Measurements from ENCODE around the gene PTOV1. TPM values are rescaled to one million over a fixed set of nuclear protein-coding genes. Genes with fewer than 3 reads are reported as not detected.
A peak's percentile ranks its signal among the peaks of the same experiment; 100 is the strongest.

Gene PTOV1
- total and polyA plus RNA-seq, 2 of the 8 experiments (the other 6 are each of a cell fraction or from before 2014, with no cell fraction given) = 147 to 251 TPM

- TF ChIP-seq RBBP5 (IDR thresholded peaks at IDR 0.05; ENCODE audit: borderline replicate concordance, low read depth, low read length) = no peak
- TF ChIP-seq EGR1 (IDR thresholded peaks at IDR 0.05; ENCODE audit: borderline replicate concordance, low read depth, low read length) = peak; percentile 49; the same call in 1 of the 2 replicates
- TF ChIP-seq SIRT6 (IDR thresholded peaks at IDR 0.05; ENCODE audit: low read length) = no peak
- no peak for TF ChIP-seq CBX8 (IDR thresholded peaks at IDR 0.05; ENCODE audit: borderline replicate concordance, low read depth, low read length)
- no peak for TF ChIP-seq ATF3 (IDR thresholded peaks at IDR 0.05; ENCODE audit: insufficient read depth, low read depth, low read length)
- peak; percentile 89 for TF ChIP-seq TAF1 (IDR thresholded peaks at IDR 0.05; ENCODE audit: low read depth, low read length)
- no peak for TF ChIP-seq RNF2 (IDR thresholded peaks at IDR 0.05; ENCODE audit: borderline replicate concordance, low read depth, low read length, missing control alignments, poor library complexity, severe bottlenecking)
- TF ChIP-seq TCF12 (IDR thresholded peaks at IDR 0.05; ENCODE audit: low read depth, low read length) = no peak
- TF ChIP-seq CHD2 (IDR thresholded peaks at IDR 0.05; ENCODE audit: low read length) = no peak
- peak; percentile 72 for TF ChIP-seq BACH1 (IDR thresholded peaks at IDR 0.05; ENCODE audit: low read length)
- TF ChIP-seq TAF7 (optimal IDR thresholded peaks at IDR 0.05; ENCODE audit: borderline replicate concordance, low read depth, low read length) = peak; percentile 73
- peak; percentile 45; the same call in 1 of the 2 replicates for TF ChIP-seq BRCA1 (IDR thresholded peaks at IDR 0.05; ENCODE audit: low read depth, low read length)
- TF ChIP-seq CEBPB (IDR thresholded peaks at IDR 0.05; ENCODE audit: low read depth, low read length) = no peak
- TF ChIP-seq SUZ12 (IDR thresholded peaks at IDR 0.05; ENCODE audit: low read length) = no peak
- peak; percentile 36 for TF ChIP-seq SAP30 (IDR thresholded peaks at IDR 0.05; ENCODE audit: insufficient read depth, insufficient replicate concordance, low read length)
- TF ChIP-seq CTBP2 (IDR thresholded peaks at IDR 0.05; ENCODE audit: borderline replicate concordance, insufficient read depth, insufficient read length, low read length) = no peak
- TF ChIP-seq EZH2 (IDR thresholded peaks at IDR 0.05; ENCODE audit: low read depth, low read length, severe bottlenecking) = no peak
- no peak for TF ChIP-seq CBX5 (IDR thresholded peaks at IDR 0.05; ENCODE audit: low read depth, low read length)
- TF ChIP-seq KDM1A (IDR thresholded peaks at IDR 0.05; ENCODE audit: borderline replicate concordance, low read length) = no peak
- 0 out of 2 replicates have a peak, but pooled peaks have one; percentile 4 for TF ChIP-seq TEAD4 (IDR thresholded peaks at IDR 0.05; ENCODE audit: low read depth, low read length)
- TF ChIP-seq SP1 (IDR thresholded peaks at IDR 0.05; ENCODE audit: low read depth, low read length) = peak; percentile 77
- peak; percentile 96 for TF ChIP-seq CHD1 (IDR thresholded peaks at IDR 0.05; ENCODE audit: low read depth, low read length)
- no peak for TF ChIP-seq RXRA (IDR thresholded peaks at IDR 0.05; ENCODE audit: insufficient read depth, low read depth, low read length)
Measured at GRCh38 chr19:49850487-49851342, at the start of gene PTOV1 (continued).

Measured in H1 (cell line).